ENCODE results near the gene KCNE3. TPM values are rescaled to one million over a fixed set of nuclear protein-coding genes. Genes with fewer than 3 reads are reported as not detected.

Gene KCNE3
- total RNA-seq, 3 donors from 2014 or later, result 8.5 to 27.5 (median 23.4) TPM

DNA sequence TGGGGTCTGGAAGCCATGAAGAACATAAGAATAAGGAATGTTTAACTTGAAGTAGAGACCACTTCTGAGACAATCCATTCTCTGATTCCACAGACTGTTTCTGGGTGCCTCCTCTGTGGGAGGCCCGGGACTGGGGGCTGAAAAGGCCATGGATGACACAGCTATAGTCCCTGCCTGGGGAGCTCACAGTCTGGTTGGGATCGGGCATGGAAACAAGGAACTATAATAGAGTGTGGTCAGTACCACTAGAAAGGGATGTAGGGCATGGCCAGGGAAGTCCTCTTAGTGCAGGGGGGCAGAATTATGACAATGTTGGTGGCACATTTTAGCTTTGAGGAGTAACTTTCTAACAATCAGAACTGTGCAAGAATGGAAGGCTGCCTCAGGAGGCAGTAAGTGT, 9.2 kb upstream of the KCNE3 start:
- TF ChIP-seq, protein P1, sequence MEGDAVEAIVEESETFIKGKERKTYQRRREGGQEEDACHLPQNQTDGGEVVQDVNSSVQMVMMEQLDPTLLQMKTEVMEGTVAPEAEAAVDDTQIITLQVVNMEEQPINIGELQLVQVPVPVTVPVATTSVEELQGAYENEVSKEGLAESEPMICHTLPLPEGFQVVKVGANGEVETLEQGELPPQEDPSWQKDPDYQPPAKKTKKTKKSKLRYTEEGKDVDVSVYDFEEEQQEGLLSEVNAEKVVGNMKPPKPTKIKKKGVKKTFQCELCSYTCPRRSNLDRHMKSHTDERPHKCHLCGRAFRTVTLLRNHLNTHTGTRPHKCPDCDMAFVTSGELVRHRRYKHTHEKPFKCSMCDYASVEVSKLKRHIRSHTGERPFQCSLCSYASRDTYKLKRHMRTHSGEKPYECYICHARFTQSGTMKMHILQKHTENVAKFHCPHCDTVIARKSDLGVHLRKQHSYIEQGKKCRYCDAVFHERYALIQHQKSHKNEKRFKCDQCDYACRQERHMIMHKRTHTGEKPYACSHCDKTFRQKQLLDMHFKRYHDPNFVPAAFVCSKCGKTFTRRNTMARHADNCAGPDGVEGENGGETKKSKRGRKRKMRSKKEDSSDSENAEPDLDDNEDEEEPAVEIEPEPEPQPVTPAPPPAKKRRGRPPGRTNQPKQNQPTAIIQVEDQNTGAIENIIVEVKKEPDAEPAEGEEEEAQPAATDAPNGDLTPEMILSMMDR (IDR thresholded peaks at IDR 0.05), result no peak
- Histone ChIP-seq H3K4me3 (no peak overlapping the region), H3K4me1 (ENCODE audit: low read depth) (no peaks in the 10 kb centered on the region), H3K36me3 (ENCODE audit: low read depth) (no peaks in the 10 kb centered on the region), H3K9me3 (no peaks in the 10 kb centered on the region)
- DNase-seq (no peak), ATAC-seq (no peak)
- intact Hi-C loops (cut with DNase I, micrococcal nuclease), result no loop called here

DNA sequence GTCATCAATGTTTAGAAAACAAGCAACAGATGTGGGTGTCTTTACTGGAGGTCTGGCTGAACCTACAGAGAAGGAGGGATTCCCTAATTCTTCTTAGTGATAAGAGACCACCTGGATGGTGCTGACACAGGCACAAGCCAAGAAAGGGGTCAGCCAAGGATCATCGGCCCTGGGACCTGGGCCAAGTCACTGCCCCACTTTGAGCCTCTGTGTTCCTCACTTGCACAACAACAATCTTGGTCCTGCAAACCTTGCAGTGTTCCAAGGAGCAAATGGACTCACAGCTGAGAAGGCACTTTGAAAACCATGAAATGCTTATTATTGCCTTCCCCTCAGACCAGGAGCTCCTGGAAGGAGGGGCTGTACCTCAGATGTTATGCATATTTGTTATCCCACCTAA, 7.0 kb upstream of the KCNE3 start:
- no peak for ATAC-seq
- H3K36me3 ChIP-seq (ENCODE audit: low read depth), result no peaks in the 10 kb centered on the region
- no peaks in the 10 kb centered on the region for H3K9me3 ChIP-seq
- no peaks in the 10 kb centered on the region for H3K4me1 ChIP-seq (ENCODE audit: low read depth)
- intact Hi-C loops (cut with DNase I, micrococcal nuclease), result no loop called here
- TF ChIP-seq, protein P1 (IDR thresholded peaks at IDR 0.05), result no peak
- no peak overlapping the region for H3K4me3 ChIP-seq
- no peak for DNase-seq

DNA sequence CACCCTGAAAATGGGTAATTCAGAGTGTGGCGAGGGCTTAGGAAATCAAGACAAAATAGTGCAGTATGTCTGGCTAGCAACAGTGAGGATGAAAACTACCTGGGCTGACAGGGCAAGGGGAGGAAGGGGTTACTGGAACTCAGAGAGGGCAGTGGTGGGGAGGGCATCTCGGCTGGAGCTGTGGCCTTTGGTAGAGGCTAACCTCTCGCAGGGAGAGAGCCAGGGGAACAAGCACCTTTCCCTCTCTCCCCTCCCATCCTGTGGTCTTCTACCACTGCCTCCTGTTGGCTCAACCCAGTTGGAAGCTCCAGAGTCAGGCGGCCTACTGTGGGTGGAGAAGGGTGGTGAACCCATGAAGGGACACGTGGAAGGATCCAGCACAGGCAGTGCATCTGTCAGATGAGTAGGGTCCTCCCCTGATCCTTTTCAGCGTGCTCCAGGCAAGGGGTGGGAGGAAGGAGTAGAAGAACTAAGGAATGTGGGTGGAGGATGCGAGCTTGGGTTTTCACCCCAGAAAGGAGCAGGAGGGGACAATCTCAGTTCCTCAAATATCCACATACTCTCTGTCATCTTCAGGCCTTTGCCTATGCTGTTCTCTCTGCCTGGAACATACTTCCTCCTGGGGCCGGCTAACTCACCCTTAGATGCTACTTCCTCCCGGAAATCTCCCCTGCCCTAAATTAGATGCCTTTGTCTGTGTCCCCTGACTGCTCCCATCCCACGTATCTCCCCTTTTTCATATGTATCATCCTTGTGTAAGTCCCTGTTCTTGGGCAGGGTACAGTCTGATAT, 6.2 kb upstream of the KCNE3 start:
- ATAC-seq, result no peak
- intact Hi-C loops (cut with DNase I, micrococcal nuclease), result no loop called here
- TF ChIP-seq, protein P1 (IDR thresholded peaks at IDR 0.05), result no peak

DNA sequence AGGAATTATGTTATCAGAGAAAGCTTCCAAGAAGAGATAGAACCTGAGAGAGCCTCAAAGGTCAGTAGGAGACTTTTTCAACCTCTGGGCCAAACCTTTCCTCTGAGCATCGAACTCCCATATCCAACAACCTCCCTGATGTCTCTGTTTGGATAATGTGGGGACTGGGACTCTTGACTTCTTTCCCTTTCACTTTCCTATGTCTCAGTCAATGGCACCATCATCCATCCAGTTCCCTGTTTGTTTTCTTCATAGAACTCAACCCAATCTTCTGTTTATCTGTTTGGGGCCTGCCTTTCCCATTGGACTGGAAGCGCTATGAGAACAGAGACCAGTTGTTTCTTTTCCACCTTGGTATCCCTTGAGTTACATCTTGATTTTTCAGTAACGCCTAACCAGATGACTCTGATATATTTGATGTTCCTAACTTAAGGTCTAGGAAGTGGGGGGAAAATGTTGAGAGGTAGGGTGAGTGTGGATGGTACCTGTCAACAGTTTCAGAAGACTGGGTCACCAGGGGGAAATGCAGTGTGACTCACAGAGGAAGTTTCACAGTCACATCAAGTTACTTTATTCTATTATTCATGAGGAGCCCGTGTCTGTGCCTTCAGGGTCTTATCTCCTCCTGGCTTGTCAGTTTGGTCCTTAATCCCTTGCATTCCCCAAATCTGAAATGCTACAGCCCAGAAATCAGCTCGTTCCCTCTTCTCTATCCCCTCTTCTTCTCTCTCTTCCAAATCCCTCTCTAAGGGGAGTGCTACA, 4.5 kb upstream of the KCNE3 start:
- Histone ChIP-seq H3K4me1 (ENCODE audit: low read depth) (no peaks in the 10 kb centered on the region), H3K9me3 (no peaks in the 10 kb centered on the region), H3K4me3 (no peak overlapping the region), H3K36me3 (ENCODE audit: low read depth) (no peaks in the 10 kb centered on the region)
- intact Hi-C loops (cut with DNase I, micrococcal nuclease), result no loop called here
- ATAC-seq (no peak), DNase-seq (no peak)
- TF ChIP-seq, protein P1 (IDR thresholded peaks at IDR 0.05), result no peak

More for the DNA sequence above, 6.2 kb upstream of the KCNE3 start:
- DNase-seq, result no peak
- Histone ChIP-seq H3K4me3 (no peak overlapping the region), H3K9me3 (no peaks in the 10 kb centered on the region), H3K36me3 (ENCODE audit: low read depth) (no peaks in the 10 kb centered on the region), H3K4me1 (ENCODE audit: low read depth) (no peaks in the 10 kb centered on the region)

DNA sequence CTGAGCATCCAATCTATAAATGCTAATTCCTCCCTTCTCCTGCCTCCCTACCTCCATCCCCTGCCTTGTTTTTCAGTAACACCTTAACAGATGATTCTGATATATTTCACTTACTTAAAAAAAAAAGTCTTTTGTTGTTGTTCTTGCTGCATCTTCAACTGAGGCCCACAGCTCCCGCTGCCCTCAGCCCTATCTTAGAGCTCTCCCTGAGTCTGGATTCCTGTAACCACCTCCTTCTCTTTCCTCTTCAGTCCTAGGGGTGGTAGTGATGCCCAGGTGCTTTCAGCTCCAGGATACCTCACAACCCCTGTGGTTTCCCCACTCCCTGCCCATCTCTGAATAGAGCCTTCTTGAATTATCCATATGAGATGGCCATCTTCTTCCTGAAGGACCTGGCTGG, 3.7 kb upstream of the KCNE3 start:
- TF ChIP-seq, protein P1 (IDR thresholded peaks at IDR 0.05), result no peak
- intact Hi-C loops (cut with DNase I, micrococcal nuclease), result no loop called here
- no peak overlapping the region for H3K4me3 ChIP-seq
- H3K36me3 ChIP-seq (ENCODE audit: low read depth), result no peaks in the 10 kb centered on the region
- ATAC-seq (no peak), DNase-seq (no peak)
- peaks cover 8% of the 10 kb centered on the region for H3K4me1 ChIP-seq (ENCODE audit: low read depth)
- H3K9me3 ChIP-seq, result no peaks in the 10 kb centered on the region

Measured in mucosa of descending colon (tissue), 3 donors.